NCI-H82 treated with DMSO at 0.1 percent for 48 hours (cell line): ENCODE results near the gene WASHC1.
"Not testable (repeated sequence)": the region's sequence is repeated elsewhere in the genome, so short reads cannot be mapped to it uniquely, and the experiment has no call there.

Experiments
- DNase-seq: peaks from one replicate; lab custom pipeline; 2025; ENCODE audit not compliant: unreplicated experiment; lab: John Stamatoyannopoulos, UW

The WASHC1 gene

GRCh38 chr9:16875-17274 lies 12.4 kb downstream of the WASHC1 start:
- DNase-seq, result not testable (repeated sequence)

GRCh38 chr9:14129-14809 lies 15.0 kb downstream of the WASHC1 start:
- not testable (repeated sequence) for DNase-seq

- not testable (repeated sequence) for DNase-seq
Observed at GRCh38 chr9:11206-11605, 18.1 kb downstream of the WASHC1 start.

GRCh38 chr9:10653-11053 lies 18.6 kb downstream of the WASHC1 start:
- not testable (repeated sequence) for DNase-seq

- DNase-seq, result not testable (repeated sequence)
Observed at GRCh38 chr9:10207-10606, 19.0 kb downstream of the WASHC1 start.
